Fibroblast of lung (primary cell): Measurements from ENCODE around the gene GRIK4.

Source experiments
- CTCF ChIP-seq, 2 donors: IDR thresholded peaks in 1 of 2; conservative IDR thresholded peaks in 1 of 2; 1 replicate in 1 of 2; 2 replicates in 1 of 2; pipeline ENCODE4 v1.5.1; 2011 to 2012; ENCODE audit warnings: low read length in 2 of 2, control low read depth in 1 of 2, inconsistent platforms in 1 of 2, low read depth in 1 of 2, mild to moderate bottlenecking in 1 of 2
- EZH2 ChIP-seq: IDR thresholded peaks from 2 replicates; pipeline ENCODE4 v1.5.1; 2012; ENCODE audit warnings: low read length, control low read depth, mild to moderate bottlenecking; ENCODE audit errors: missing control alignments

- no peak for TF ChIP-seq CTCF (conservative IDR thresholded peaks at IDR 0.05 in 1 of 2, IDR thresholded peaks at IDR 0.05 in 1 of 2; ENCODE audit: low read depth in 1 of 2, low read length in 2 of 2)
- no peak for TF ChIP-seq EZH2
Measured at GRCh38 chr11:120546312-120547205, 35.0 kb downstream of the GRIK4 start.
